Activated T-cell treated with anti-CD3 and anti-CD28 coated beads, Interleukin-2, amount 50 U/mL, for 4 hours (primary cell): Measurements from ENCODE around the gene PABPC1L. TPM values are rescaled to one million over a fixed set of nuclear protein-coding genes. Genes with fewer than 3 reads are reported as not detected.

Experiments
- ATAC-seq, 2 donors: fragments of 200-7000 bp; cut with Tn5 transposase; one replicate each; pipeline ENCODE4 v1.10.0; 2021
- DNase-seq: peaks from one replicate; pipeline ENCODE4 v3.0.0-alpha.2; 2020
- H3K27me3 Mint-ChIP-seq: one replicate; pipeline ENCODE4 v1.8.0; 2021; ENCODE audit warnings: low read depth, mixed read lengths
- H3K36me3 Mint-ChIP-seq: one replicate; pipeline ENCODE4 v1.8.0; 2022; ENCODE audit warnings: mixed read lengths; ENCODE audit not compliant: insufficient read depth
- H3K4me1 Mint-ChIP-seq: one replicate; pipeline ENCODE4 v1.8.0; 2021; ENCODE audit warnings: low read depth, mixed read lengths
- H3K4me3 Mint-ChIP-seq: one replicate; pipeline ENCODE4 v1.8.0; 2021; ENCODE audit warnings: mild to moderate bottlenecking, moderate library complexity, mixed read lengths
- H3K9me3 Mint-ChIP-seq: one replicate; pipeline ENCODE4 v1.8.0; 2021; ENCODE audit warnings: mixed read lengths
- total RNA-seq, 3 donors: library from RNA; stranded (reverse); gene quantifications; one replicate each; pipeline ENCODE4 v1.2.1, GENCODE V29; 2021

PABPC1L gene
- total RNA-seq, 3 donors from 2014 or later, result 46.2 to 63.0 (median 50.2) TPM

DNA sequence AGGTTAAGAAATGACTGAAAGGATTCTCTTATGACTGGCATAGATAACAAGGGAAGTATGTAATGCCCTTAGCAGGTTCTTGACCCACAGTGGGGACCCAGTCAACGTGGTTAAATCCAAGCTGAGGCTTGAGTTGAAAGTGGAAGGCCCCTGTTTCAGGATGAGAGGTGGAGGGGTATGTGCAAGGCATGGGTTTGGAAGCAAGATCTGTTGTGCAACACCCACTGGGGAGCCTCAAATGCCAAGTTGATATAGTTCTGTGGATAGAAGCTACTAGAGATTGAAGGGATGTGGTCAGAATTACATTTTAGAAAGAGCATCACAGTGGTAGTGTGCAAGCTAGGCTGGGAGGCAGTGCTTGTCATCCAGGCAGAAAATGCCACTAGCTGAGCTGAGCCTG lies 5.1 kb downstream of the PABPC1L start:
- Mint-ChIP-seq H3K4me1 (peaks cover 14% of the 10 kb centered on the region), H3K36me3 (peaks cover 10% of the 10 kb centered on the region), H3K9me3 (no peaks in the 10 kb centered on the region), H3K27me3 (no peaks in the 10 kb centered on the region), H3K4me3 (no peak overlapping the region)
- ATAC-seq (no peak), DNase-seq (no peak)

DNA sequence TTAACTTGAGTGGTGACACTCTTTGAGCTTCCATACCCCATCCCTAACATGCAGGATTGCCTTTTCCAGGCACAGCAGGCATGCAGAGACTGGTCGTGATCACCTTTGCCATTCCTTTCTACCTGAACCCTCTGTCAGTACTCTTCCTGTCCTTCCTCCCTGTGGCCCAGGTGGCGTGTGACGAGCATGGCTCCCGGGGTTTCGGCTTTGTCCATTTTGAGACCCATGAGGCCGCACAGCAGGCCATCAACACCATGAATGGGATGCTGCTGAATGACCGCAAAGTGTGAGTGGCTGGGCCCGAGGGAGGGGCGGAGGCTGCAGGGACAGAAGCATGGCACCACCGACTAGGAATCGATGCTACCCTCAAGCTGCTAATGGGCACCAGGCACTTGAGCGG lies 6.7 kb downstream of the PABPC1L start:
- peaks cover 9% of the 10 kb centered on the region for H3K4me1 Mint-ChIP-seq
- ATAC-seq (no peak), DNase-seq (no peak)
- peaks cover 10% of the 10 kb centered on the region for H3K36me3 Mint-ChIP-seq
- no peaks in the 10 kb centered on the region for H3K27me3 Mint-ChIP-seq
- no peaks in the 10 kb centered on the region for H3K9me3 Mint-ChIP-seq
- no peak overlapping the region for H3K4me3 Mint-ChIP-seq

DNA sequence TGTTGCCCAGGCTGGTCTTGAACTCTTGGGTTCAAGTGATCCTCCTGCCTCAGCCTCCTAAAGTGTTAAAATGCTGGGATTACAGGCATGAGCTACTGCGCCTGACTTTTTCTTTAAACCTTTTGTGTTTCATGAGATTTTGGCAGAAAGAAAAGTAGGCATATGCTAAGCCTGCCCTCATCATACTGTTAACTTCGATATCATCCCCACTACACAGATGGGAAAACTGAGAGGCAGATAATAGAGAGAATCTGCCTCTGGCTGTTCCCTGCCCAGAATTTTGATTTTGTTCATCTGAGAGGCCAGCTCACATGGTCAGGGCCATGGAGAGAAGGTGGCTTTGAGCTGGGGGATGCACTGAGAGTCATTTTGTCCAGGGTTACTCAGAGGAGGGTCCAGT lies 7.5 kb downstream of the PABPC1L start:
- Mint-ChIP-seq H3K9me3 (no peaks in the 10 kb centered on the region), H3K27me3 (no peaks in the 10 kb centered on the region), H3K4me1 (peaks cover 9% of the 10 kb centered on the region), H3K4me3 (no peak overlapping the region), H3K36me3 (peaks cover 10% of the 10 kb centered on the region)
- DNase-seq (no peak), ATAC-seq (no peak)

DNA sequence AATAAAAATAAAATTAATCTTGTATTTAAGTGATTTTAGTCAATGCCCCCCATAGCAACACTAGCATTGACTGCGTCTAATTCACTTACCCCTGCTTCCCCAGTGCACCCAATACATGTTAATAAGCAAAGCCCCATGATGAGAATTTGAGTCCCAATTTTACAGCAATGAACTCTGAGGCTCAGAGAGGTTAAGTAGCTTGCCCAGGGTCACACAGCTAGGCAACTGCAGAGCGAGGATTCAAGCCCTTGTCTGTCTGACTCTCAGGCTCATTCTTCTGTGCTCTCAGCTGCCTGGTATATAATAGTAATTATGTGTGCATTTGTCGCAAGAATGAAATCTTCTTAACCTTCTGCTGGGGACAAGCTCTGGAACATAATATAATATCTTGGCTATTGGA lies 8.5 kb downstream of the PABPC1L start:
- Mint-ChIP-seq H3K4me3 (no peak overlapping the region), H3K27me3 (no peaks in the 10 kb centered on the region), H3K9me3 (no peaks in the 10 kb centered on the region), H3K4me1 (peaks cover 9% of the 10 kb centered on the region), H3K36me3 (peaks cover 18% of the 10 kb centered on the region)
- no peak for ATAC-seq
- DNase-seq, result no peak

DNA sequence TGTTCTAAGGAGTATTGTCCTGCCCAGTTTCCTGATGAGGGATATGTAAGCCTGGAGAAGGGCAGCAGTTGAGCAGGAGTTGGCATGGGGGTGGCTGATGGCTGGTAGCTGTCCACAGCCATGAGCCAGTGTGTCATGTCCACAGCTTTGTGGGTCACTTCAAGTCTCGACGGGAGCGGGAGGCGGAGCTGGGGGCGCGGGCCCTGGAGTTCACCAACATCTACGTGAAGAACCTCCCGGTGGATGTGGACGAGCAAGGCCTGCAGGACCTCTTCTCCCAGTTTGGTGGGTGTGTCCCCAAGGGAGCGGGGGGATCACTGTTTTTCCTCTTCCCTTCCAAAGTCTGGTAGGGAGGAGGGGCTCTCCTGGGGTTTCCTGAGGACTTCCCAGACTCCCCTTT lies 8.9 kb downstream of the PABPC1L start:
- Mint-ChIP-seq H3K36me3 (peaks cover 19% of the 10 kb centered on the region), H3K9me3 (no peaks in the 10 kb centered on the region), H3K4me1 (peaks cover 9% of the 10 kb centered on the region), H3K4me3 (no peak overlapping the region), H3K27me3 (no peaks in the 10 kb centered on the region)
- ATAC-seq (no peak), DNase-seq (no peak)

DNA sequence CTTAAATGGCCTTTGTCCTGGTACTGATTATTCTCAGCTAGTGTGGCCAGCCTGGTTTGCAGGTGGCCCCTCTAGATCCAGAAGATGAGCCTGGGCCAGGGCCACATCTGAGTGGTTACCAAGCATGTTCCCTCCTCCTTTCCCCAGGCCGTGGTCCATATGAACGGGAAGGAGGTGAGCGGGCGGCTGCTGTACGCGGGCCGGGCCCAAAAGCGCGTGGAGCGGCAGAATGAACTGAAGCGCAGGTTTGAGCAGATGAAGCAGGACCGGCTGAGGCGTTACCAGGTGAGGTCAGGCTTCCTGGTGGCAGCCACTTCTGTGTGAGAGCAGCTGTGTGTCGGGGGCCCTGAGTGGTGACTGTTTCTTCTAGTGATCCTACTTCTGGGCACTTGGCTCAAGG lies 11.6 kb downstream of the PABPC1L start:
- Mint-ChIP-seq H3K9me3 (no peaks in the 10 kb centered on the region), H3K36me3 (peaks cover 20% of the 10 kb centered on the region), H3K27me3 (no peaks in the 10 kb centered on the region), H3K4me1 (no peaks in the 10 kb centered on the region), H3K4me3 (no peak overlapping the region)
- ATAC-seq, result no peak
- DNase-seq, result no peak

DNA sequence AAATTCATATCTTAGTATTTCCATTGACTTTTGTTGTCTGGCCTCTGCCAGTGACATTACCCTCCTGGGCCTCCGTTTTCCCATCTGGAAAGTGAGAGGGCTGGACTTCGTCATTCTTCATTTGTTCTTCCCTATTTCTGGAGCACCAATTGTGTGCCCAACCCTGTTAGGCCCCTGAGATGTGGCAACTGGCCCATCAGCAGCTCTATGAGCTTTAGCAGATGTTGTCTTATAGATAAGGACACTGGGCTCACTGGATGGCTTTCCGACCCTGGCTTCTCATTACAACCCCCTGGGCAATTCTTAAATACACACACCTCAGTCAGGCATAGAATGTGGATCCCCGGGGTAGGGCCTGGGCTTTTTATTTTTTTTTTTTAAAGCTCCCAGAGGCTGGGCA lies 14.7 kb downstream of the PABPC1L start:
- H3K36me3 Mint-ChIP-seq, result peaks cover 15% of the 10 kb centered on the region
- H3K4me1 Mint-ChIP-seq, result no peaks in the 10 kb centered on the region
- ATAC-seq, result no peak
- DNase-seq, result no peak
- no peak overlapping the region for H3K4me3 Mint-ChIP-seq
- no peaks in the 10 kb centered on the region for H3K9me3 Mint-ChIP-seq
- no peaks in the 10 kb centered on the region for H3K27me3 Mint-ChIP-seq

DNA sequence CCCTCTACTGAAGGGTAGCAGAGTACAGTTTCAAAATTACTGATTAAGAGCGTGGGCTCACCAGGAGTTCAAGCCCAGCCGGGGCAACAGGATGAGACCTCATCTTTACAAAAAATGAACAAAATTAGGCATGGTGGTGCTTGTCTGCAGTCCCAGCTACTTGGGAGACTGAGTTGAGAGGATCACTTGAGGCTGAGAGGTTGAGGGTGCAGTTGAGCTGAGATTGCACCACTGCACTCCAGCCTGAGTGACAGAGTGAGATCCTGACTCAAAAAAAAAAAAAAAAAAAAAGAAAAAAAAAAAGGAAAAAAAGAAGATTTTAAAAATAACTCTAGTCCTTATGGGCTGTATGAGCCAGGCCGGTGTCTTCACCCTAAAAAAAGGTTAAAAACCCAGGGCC lies 18.7 kb downstream of the PABPC1L start:
- no peaks in the 10 kb centered on the region for H3K9me3 Mint-ChIP-seq
- ATAC-seq (no peak), DNase-seq (no peak)
- no peaks in the 10 kb centered on the region for H3K4me1 Mint-ChIP-seq
- H3K36me3 Mint-ChIP-seq, result peaks cover 23% of the 10 kb centered on the region
- no peaks in the 10 kb centered on the region for H3K27me3 Mint-ChIP-seq
- H3K4me3 Mint-ChIP-seq, result no peak overlapping the region

DNA sequence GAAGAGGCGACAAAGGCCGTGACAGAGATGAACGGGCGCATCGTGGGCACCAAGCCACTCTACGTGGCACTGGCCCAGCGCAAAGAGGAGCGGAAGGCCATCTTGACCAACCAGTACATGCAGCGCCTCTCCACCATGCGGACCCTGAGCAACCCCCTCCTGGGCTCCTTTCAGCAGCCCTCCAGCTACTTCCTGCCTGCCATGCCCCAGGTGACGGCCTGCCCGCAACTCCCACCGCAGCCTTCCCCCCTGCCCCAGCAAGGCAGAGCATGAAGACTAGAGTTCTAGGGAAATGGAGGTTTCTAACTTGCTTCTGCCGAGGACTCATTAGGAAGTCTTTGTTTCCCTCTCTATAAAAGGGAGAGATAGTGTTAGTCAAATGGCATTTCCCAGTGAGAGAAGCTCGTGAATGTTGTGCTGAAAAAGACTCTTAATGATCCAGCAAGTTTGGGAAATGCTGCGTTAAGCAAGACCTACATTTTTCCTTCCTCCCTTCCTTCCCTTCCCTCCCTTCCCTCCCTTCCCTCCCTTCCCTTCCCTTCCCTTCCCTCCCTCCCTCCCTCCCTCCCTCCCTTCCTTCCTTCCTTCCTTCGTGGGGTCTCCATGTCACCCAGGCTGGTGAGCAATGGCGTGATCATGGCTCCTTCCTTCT lies 20.8 kb downstream of the PABPC1L start:
- ATAC-seq (no peak), DNase-seq (no peak)
- H3K36me3 Mint-ChIP-seq, result peaks cover 21% of the 10 kb centered on the region
- H3K4me3 Mint-ChIP-seq, result no peak overlapping the region
- no peaks in the 10 kb centered on the region for H3K9me3 Mint-ChIP-seq
- H3K4me1 Mint-ChIP-seq, result no peaks in the 10 kb centered on the region
- no peaks in the 10 kb centered on the region for H3K27me3 Mint-ChIP-seq

DNA sequence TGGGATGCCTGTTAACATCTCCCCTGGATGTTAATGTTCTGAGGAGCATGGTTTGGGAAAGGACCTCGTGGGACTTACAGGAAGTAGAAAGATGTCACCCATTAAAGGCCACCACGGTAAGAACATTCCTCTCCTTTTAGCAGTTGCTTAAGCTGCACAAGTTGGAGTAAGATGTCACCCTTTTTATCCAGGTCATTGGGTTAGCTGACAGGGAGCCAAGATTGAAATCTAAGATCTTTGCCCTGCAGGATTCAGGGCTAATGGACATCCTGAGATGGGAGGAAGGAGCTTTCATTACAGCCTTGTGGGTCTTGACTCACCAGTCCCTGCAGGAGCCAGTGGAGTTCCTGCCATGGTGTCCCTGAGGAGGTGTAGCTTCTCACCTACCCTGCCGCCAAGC lies 22.1 kb downstream of the PABPC1L start:
- H3K36me3 Mint-ChIP-seq, result peaks cover 20% of the 10 kb centered on the region
- no peak for DNase-seq

DNA sequence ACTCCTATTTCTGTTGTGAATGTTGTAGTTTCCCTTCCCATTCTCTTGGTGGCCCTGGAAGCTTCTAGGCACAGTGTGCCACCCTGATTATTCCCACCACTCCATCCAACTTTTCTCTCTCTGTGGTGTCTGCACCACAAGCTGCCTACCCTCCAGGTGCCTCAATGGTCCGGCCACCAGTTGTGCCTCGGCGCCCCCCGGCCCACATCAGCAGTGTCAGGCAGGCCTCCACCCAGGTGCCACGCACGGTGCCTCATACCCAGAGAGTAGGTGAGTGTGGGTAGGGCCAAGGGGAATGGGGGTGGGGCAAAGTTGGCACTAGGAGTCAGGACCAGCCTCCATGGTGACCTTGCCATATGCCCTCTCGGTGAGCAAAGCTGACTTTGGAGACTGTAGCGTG lies 23.1 kb downstream of the PABPC1L start:
- ATAC-seq, result no peak

More for the DNA sequence above, 22.1 kb downstream of the PABPC1L start:
- H3K9me3 Mint-ChIP-seq, result no peaks in the 10 kb centered on the region
- H3K27me3 Mint-ChIP-seq, result no peaks in the 10 kb centered on the region
- no peaks in the 10 kb centered on the region for H3K4me1 Mint-ChIP-seq
- ATAC-seq, result no peak
- no peak overlapping the region for H3K4me3 Mint-ChIP-seq

DNA sequence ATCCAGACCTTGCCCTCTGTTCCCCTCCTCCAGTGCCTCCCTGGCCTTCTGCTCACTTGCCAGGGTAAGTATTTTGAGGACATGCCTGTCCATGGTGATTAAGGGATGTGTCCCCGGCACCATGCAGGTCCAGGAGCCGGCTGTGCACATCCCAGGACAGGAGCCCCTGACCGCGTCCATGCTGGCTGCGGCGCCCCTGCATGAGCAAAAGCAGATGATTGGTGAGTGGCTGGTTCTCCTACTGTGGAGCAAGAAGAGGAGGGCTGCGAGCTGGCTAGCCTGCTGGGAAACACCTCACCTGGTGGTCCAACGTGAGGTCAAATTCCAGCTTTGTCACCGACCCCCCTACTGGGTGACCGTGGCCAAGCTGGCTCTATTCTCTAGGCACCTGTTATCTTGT lies 26.6 kb downstream of the PABPC1L start:
- DNase-seq (no peak), ATAC-seq (no peak)
- no peaks in the 10 kb centered on the region for H3K27me3 Mint-ChIP-seq
- H3K9me3 Mint-ChIP-seq, result no peaks in the 10 kb centered on the region
- H3K4me1 Mint-ChIP-seq, result peaks cover 4% of the 10 kb centered on the region
- no peak overlapping the region for H3K4me3 Mint-ChIP-seq
- H3K36me3 Mint-ChIP-seq, result peaks cover 30% of the 10 kb centered on the region

More for the DNA sequence above, 23.1 kb downstream of the PABPC1L start:
- no peaks in the 10 kb centered on the region for H3K9me3 Mint-ChIP-seq
- H3K4me3 Mint-ChIP-seq, result no peak overlapping the region
- H3K4me1 Mint-ChIP-seq, result no peaks in the 10 kb centered on the region
- H3K27me3 Mint-ChIP-seq, result no peaks in the 10 kb centered on the region
- DNase-seq, result no peak
- H3K36me3 Mint-ChIP-seq, result peaks cover 22% of the 10 kb centered on the region

DNA sequence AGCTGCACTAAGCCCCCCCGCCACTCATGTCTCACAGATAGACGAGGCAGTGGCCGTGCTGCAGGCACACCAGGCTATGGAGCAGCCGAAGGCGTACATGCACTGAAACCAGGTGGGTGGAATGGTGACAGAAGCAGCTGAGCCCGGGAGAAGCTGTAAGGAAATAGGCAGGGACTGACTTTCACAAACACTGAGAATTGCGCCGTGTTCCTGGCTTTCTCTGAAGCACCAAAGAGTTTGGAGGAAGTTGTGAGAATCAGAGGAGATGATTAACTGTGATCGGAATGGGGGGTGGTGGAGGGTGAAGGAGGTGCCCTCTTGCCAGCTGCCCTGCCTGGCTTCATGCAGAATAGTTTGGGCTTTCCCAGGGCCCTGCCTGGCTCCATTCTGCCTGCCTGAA lies 28.8 kb downstream of the PABPC1L start:
- no peaks in the 10 kb centered on the region for H3K9me3 Mint-ChIP-seq
- ATAC-seq (no peak), DNase-seq (no peak)
- peaks cover 38% of the 10 kb centered on the region for H3K36me3 Mint-ChIP-seq
- no peaks in the 10 kb centered on the region for H3K27me3 Mint-ChIP-seq
- no peak overlapping the region for H3K4me3 Mint-ChIP-seq
- H3K4me1 Mint-ChIP-seq, result peaks cover 4% of the 10 kb centered on the region

DNA sequence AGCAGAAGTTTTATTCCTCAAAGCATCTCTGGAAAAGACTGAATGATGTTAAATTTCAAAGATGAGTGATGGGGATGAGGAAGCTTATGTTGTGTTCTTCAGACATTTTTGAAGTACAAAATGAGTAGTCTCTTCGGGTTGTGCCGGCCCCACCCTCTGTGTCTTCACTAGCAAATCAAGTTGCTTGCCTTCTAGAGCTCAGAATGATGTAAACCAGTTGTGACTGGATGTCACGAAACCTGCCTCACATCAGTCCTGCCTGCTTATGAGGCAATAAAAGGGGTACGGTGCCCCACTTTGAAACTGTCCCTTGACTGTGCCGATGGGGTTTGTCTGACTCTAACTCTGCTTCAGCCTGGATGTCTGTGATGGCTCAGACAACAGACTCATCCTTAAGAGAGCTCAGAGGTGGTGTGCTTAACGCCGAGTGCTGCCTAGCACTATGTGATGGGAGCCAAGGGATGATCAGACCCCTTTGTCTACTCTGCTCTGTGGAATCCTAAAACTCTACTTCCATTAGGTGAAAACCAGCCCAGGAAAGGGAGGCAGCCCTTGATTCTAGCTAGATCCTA lies 31.3 kb downstream of the PABPC1L start:
- no peaks in the 10 kb centered on the region for H3K9me3 Mint-ChIP-seq
- no peaks in the 10 kb centered on the region for H3K27me3 Mint-ChIP-seq
- no peak for DNase-seq
- H3K4me3 Mint-ChIP-seq, result no peak overlapping the region
- ATAC-seq, result peak; percentile 9 to 29
- peaks cover 6% of the 10 kb centered on the region for H3K4me1 Mint-ChIP-seq
- H3K36me3 Mint-ChIP-seq, result peaks cover 52% of the 10 kb centered on the region

DNA sequence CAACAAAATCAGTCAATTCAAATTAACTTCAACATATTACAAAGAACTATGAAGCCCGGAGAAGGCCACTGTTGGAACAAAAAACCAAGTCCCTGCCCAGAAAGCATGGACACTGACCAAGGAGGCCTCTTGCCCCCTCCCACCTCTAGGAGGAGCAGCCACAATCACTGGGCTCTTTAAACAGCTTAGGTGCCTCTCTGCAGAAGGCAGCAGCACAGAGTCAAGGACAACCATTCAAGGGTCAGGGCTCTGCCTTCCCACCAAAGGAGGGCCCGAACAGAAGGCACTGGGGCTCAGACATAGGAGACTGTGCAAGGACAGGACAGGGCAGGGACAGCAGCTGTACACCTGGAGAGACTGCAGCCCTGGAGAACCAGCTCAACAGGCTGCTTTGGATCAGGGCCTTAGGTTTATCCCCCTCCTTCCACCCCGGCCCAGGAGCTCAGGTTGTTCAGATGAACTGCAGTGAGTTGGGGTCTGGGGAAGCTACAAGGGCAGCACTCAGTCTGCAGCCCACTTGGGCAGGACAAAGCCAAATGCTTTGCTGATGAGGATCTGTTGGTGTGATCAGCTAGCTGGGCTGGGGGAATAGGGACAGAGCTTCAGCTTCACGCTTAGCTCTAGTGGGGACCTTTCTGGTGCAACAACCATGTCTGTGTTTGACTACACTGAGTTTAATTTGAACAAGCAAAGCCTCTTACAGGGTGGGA lies 32.6 kb downstream of the PABPC1L start:
- no peaks in the 10 kb centered on the region for H3K9me3 Mint-ChIP-seq
- ATAC-seq (peak in 1 of 2 donors; percentile 6), DNase-seq (no peak)
- H3K27me3 Mint-ChIP-seq, result no peaks in the 10 kb centered on the region
- no peak overlapping the region for H3K4me3 Mint-ChIP-seq
- peaks cover 56% of the 10 kb centered on the region for H3K36me3 Mint-ChIP-seq
- peaks cover 6% of the 10 kb centered on the region for H3K4me1 Mint-ChIP-seq
